Psoas muscle (tissue), 8 donors: Measurements from ENCODE around the gene RDM1. TPM values are rescaled to one million over a fixed set of nuclear protein-coding genes. Genes with fewer than 3 reads are reported as not detected.

ENCODE experiments used
- ATAC-seq, 4 donors: fragments of 200-7000 bp; cut with Tn5 transposase; one replicate each; pipeline ENCODE4 v1.9.1; 2020; ENCODE audit warnings: moderate library complexity in 3 of 4, mild to moderate bottlenecking in 2 of 4
- DNase-seq, 2 donors: peaks; one replicate each; pipeline ENCODE4 v3.0.0-alpha.2; 2020
- H3K27ac ChIP-seq: fragments of 200-600 bp; one replicate; pipeline ENCODE4 v1.8.0; 2022
- H3K27me3 ChIP-seq, 3 donors: fragments of 200-600 bp in 1 of 3; one replicate each; pipeline versions ENCODE4 v1.6.1 to v1.8.0; 2013 to 2022; ENCODE audit warnings: low read length in 2 of 3, mild to moderate bottlenecking in 2 of 3, moderate library complexity in 1 of 3; ENCODE audit not compliant: insufficient read depth in 3 of 3
- H3K36me3 ChIP-seq, 2 donors: fragments of 200-600 bp in 1 of 2; one replicate each; pipeline versions ENCODE4 v1.6.1 to v1.8.0; 2013 to 2022; ENCODE audit warnings: low read depth in 1 of 2, mild to moderate bottlenecking in 1 of 2, moderate library complexity in 1 of 2; ENCODE audit not compliant: insufficient read depth in 1 of 2
- H3K4me1 ChIP-seq: fragments of 200-600 bp; one replicate; pipeline ENCODE4 v1.8.0; 2022
- H3K4me3 ChIP-seq: fragments of 200-600 bp; one replicate; pipeline ENCODE4 v1.8.0; 2022; ENCODE audit warnings: mild to moderate bottlenecking
- H3K9me3 ChIP-seq: fragments of 200-600 bp; one replicate; pipeline ENCODE4 v1.8.0; 2022
- WGBS, 3 donors: extraction: QIAGEN DNeasy Blood & Tissue Kit; methylation state at CpG; one replicate each; pipeline versions ENCODE4 v1.1.6 to v1.1.7; 2013; 5-methylcytosine and 5-hydroxymethylcytosine counted together
- intact Hi-C, 2 donors: fragments of 100-400 bp; cut with DNase I; formaldehyde crosslinking; loops; one replicate each; pipeline versions ENCODE4 v1.11.0 to v1.14.2; 2022
- polyA plus RNA-seq, 3 donors: library from polyadenylated mRNA; stranded (reverse); fragments of 200-250 nt; gene quantifications; one replicate each; pipeline ENCODE4 v1.2.3, GENCODE V29; 2013
- total RNA-seq, 4 donors: library from RNA; stranded (reverse); fragmentation: NEBNext Ultra II Directional in 2 of 4; extraction: Animal tissue kit (Norgen Biotek cat#: 25700) in 2 of 4; gene quantifications; one replicate each; pipeline versions ENCODE4 v1.2.1 to v1.2.4, GENCODE V29; 2021 to 2023
- TF ChIP-seq, protein P1 (sequence below): fragments of 200-600 bp; IDR thresholded peaks from one replicate; pipeline ENCODE4 v1.8.0; 2022; ENCODE audit warnings: antibody characterized with exemption
- donor health status: healthy with polysubstance abuse.
- donor health status: DM: no; HTN: no; CAD: no; lungs with moderate emphysema.
- donor health status: Bipolar disorder and iron deficiency.
- donor health status: healthy.
- donor health status: DM: yes; HTN: yes; CAD: no.
- donor health status: DM: no; HTN: no; CAD: no.
- donor health status: DM: no; HTN: no; CAD: no.
- donor health status: DM: yes; HTN: yes; CAD: no.

Gene RDM1
- total and polyA plus RNA-seq, 7 donors, result not detected

DNA sequence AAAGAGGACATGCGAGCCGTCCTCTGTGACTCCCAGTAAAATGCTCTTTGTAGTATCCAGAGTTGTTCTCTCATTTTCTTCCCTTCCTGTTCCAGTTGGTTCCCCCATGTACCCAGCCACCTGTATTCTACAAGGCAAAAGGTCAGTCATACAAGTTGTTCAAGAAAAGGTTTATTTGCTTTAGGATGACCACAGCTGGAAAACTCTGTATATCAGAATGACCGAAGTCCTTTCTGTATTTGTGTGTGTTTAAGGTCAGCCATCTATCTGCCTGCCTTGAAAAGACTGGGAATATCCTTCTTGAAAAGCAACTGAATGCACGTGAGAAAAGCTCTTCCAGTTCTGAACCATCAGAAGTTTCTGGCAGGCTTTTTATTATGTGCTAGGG is 42.4 kb upstream of the RDM1 start:
- no peak overlapping the region for H3K4me3 ChIP-seq
- WGBS, 3 donors, result 71 to 73% (median 72%) methylated on average over 4 of the region's 4 CpGs
- ATAC-seq, result no peak

DNA sequence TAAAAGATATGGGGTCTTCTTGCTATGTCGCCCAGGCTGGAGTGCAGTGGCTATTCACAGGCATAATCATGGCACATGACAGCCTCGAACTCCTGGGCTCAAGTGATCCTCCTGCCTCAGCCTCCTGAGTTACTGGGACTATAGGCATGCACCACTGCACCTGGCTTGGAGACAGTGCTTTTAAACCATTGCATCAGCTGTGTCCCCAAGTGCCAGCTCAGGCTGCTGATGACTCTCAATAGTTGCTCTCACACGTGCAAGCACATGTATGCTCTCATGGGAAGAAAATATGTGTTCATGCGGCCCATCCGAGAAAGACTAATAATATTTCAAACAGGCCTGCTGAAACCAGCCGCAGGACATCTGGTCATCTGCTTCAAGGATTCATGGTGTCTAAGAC is 42.0 kb upstream of the RDM1 start:
- no peaks in the 10 kb centered on the region for H3K4me1 ChIP-seq
- DNase-seq (no peak), ATAC-seq (no peak)
- H3K4me3 ChIP-seq, result no peak overlapping the region
- H3K27me3 ChIP-seq, result no peaks in the 10 kb centered on the region
- H3K27ac ChIP-seq, result no peak overlapping the region
- no peaks in the 10 kb centered on the region for H3K9me3 ChIP-seq
- 63 to 74% (median 65%) methylated on average over 6 of the region's 6 CpGs for WGBS, 3 donors
- H3K36me3 ChIP-seq, result no peaks in the 10 kb centered on the region
- intact Hi-C loops, result loop anchor here (5.0 kb wide), 3 partner anchors 100 to 510 kb away; no protein-coding TSS in a partner anchor
- TF ChIP-seq, protein P1, sequence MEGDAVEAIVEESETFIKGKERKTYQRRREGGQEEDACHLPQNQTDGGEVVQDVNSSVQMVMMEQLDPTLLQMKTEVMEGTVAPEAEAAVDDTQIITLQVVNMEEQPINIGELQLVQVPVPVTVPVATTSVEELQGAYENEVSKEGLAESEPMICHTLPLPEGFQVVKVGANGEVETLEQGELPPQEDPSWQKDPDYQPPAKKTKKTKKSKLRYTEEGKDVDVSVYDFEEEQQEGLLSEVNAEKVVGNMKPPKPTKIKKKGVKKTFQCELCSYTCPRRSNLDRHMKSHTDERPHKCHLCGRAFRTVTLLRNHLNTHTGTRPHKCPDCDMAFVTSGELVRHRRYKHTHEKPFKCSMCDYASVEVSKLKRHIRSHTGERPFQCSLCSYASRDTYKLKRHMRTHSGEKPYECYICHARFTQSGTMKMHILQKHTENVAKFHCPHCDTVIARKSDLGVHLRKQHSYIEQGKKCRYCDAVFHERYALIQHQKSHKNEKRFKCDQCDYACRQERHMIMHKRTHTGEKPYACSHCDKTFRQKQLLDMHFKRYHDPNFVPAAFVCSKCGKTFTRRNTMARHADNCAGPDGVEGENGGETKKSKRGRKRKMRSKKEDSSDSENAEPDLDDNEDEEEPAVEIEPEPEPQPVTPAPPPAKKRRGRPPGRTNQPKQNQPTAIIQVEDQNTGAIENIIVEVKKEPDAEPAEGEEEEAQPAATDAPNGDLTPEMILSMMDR, result no peak

More for the DNA sequence above, 42.4 kb upstream of the RDM1 start:
- intact Hi-C loops, result loop anchor here (5.0 kb wide), 3 partner anchors 99 to 509 kb away; no protein-coding TSS in a partner anchor
- Histone ChIP-seq H3K36me3 (no peaks in the 10 kb centered on the region), H3K27me3 (no peaks in the 10 kb centered on the region), H3K4me1 (no peaks in the 10 kb centered on the region), H3K9me3 (no peaks in the 10 kb centered on the region), H3K27ac (no peak overlapping the region)
- TF ChIP-seq, protein P1, result no peak
- no peak for DNase-seq

DNA sequence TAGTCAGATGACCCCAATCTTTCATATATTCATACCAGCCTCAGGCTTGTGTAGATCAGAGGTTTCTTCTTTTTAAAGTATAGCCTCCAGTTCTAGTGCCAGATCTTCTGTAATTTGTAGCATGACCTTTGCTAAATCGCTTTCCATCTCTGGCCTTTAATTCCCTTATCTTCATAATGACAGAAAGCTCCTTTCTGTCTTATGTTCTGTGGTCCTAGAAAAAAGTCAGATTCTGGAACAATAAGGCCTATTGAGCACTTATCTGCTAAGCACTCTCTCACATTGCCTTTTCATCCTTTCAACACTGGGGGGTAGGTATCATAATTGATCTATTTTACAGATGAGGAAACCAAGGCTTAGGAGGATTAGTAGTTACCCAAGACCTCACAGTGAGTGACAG is 41.5 kb upstream of the RDM1 start:
- no peak for DNase-seq
- TF ChIP-seq, protein P1, result no peak
- 75 to 89% (median 78%) methylated on average over 1 of the region's 1 CpG for WGBS, 3 donors
- Histone ChIP-seq H3K4me3 (no peak overlapping the region), H3K36me3 (no peaks in the 10 kb centered on the region), H3K4me1 (no peaks in the 10 kb centered on the region), H3K9me3 (no peaks in the 10 kb centered on the region), H3K27me3 (no peaks in the 10 kb centered on the region), H3K27ac (no peak overlapping the region)
- intact Hi-C loops, result loop anchor here (5.0 kb wide), 3 partner anchors 100 to 510 kb away; no protein-coding TSS in a partner anchor
- no peak for ATAC-seq

DNA sequence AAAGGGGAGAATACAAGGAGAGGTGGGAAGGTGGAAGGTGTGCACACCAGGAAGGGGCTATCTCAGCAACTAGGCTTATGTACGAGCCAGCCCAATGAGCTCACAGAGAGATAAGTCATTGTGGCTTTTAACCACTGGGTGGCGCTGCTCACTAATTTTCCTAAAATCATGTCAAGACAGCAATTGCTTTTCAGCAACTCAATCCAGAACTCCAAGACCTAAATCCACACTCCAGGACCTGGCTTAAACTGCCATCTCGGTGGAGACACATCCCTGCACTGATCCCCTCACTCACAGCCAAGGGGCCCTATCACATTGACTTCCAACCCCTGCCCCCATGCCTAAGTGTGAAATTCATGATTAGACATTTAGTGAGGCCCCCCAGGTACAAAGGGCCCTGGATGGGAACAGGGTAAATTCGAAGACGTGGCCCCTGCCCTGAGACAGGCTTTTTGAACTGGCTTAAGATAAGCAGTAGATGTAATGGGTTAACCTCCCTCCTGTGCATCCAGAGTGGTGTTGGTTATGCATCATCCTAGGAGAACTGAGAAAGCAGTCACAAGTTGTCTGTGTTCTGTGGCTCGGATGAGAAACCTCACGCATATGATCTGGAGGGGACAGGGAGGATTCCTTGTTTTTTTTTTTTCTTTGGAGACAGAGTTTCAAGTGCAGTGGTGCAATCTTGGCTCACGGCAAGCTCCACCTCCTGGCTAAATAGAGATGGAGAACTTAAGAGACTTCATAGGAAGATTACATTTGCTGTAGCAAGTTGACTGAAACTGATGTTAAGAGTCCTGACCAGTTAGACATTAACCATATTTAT is 39.2 kb upstream of the RDM1 start:
- ATAC-seq, result peak; percentile 42 to 80 (median 54)
- Histone ChIP-seq H3K36me3 (no peaks in the 10 kb centered on the region), H3K9me3 (no peaks in the 10 kb centered on the region), H3K4me1 (no peaks in the 10 kb centered on the region), H3K27me3 (no peaks in the 10 kb centered on the region), H3K27ac (no peak overlapping the region), H3K4me3 (no peak overlapping the region)
- TF ChIP-seq, protein P1, result peak; percentile 83
- DNase-seq, result peak; percentile 47 to 61
- 36 to 39% (median 38%) methylated on average over 8 of the region's 8 CpGs for WGBS, 3 donors
- intact Hi-C loops, result loop anchor here (2.0 to 5.0 kb wide), 4 partner anchors 103 to 515 kb away; no protein-coding TSS in a partner anchor
